Inferior parietal cortex (tissue), 1 donor: Measurements from ENCODE around the gene SPOUT1.

Experiments used
- DNase-seq: peaks from one replicate; pipeline ENCODE4 v3.0.0-alpha.2; 2016; ENCODE audit errors: extremely low spot score

Gene SPOUT1

GRCh38 chr9:128771745-128772519 lies 57.7 kb downstream of the SPOUT1 start, which contains the start of gene ZER1:
TSS of gene ZER1 (minus strand) at chr9:128771927. CDS start at chr9:128755565, 16,362 bp downstream.
- peak; percentile 93 for DNase-seq

GRCh38 chr9:128771094-128771721 lies 58.4 kb downstream of the SPOUT1 start:
- peak; percentile 14 for DNase-seq

GRCh38 chr9:128770286-128771030 lies 59.1 kb downstream of the SPOUT1 start:
- no peak for DNase-seq
